Gastrocnemius medialis (tissue), 4 donors: Measurements from ENCODE around the gene EPB41L4B. TPM values are rescaled to one million over a fixed set of nuclear protein-coding genes. Genes with fewer than 3 reads are reported as not detected.

Experiments used
- ATAC-seq, 2 donors: fragments of 150-250 bp; one replicate each; pipeline ENCODE4 v1.9.1; 2016
- DNase-seq, 2 donors: peaks; one replicate each; pipeline ENCODE4 v3.0.0-alpha.2; 2019
- H3K27ac ChIP-seq, 4 donors: fragments of 200-600 bp; sonication (generic); 1 replicate in 1 of 4; 2 replicates in 3 of 4; pipeline ENCODE4 v1.5.1; 2016 to 2018; ENCODE audit warnings: mild to moderate bottlenecking in 2 of 4, moderate library complexity in 1 of 4
- H3K27me3 ChIP-seq, 3 donors: fragments of 200-600 bp; sonication (generic) in 2 of 3; 1 replicate in 1 of 3; 2 replicates in 2 of 3; pipeline versions ENCODE4 v1.5.1 to v1.6.0; 2016 to 2019; ENCODE audit warnings: mild to moderate bottlenecking in 1 of 3, moderate library complexity in 1 of 3
- H3K36me3 ChIP-seq, 2 donors: fragments of 200-600 bp; sonication (generic) in 1 of 2; one replicate each; pipeline ENCODE4 v1.5.1; 2017 to 2018
- H3K4me1 ChIP-seq, 2 donors: fragments of 200-600 bp; sonication (generic) in 1 of 2; one replicate each; pipeline ENCODE4 v1.5.1; 2016 to 2017; ENCODE audit warnings: mild to moderate bottlenecking in 2 of 2
- H3K4me3 ChIP-seq, 4 donors: fragments of 200-600 bp; sonication (generic) in 3 of 4; 1 replicate in 1 of 4; 2 replicates in 3 of 4; pipeline ENCODE4 v1.5.1; 2016 to 2019; ENCODE audit warnings: mild to moderate bottlenecking in 2 of 4
- H3K9me3 ChIP-seq, 3 donors: fragments of 200-600 bp; sonication (generic) in 2 of 3; 1 replicate in 1 of 3; 2 replicates in 2 of 3; pipeline ENCODE4 v1.5.1; 2016 to 2019
- POLR2A ChIP-seq, 2 donors: fragments of 450-650 bp; IDR thresholded peaks; one replicate each; pipeline ENCODE4 v1.6.1; 2017; ENCODE audit warnings: antibody characterized with exemption in 2 of 2, mild to moderate bottlenecking in 2 of 2, moderate library complexity in 2 of 2
- in situ Hi-C, 4 donors: fragments of 200-750 bp; cut with MboI; loops; one replicate each; pipeline versions ENCODE4 v1.15.0 to v1.8.0; 2017; ENCODE audit warnings: low sequenced_read_pairs in 4 of 4
- intact Hi-C: fragments of 100-400 bp; cut with DNase I; formaldehyde crosslinking; loops from one replicate; pipeline ENCODE4 v1.15.1; 2023; ENCODE audit warnings: low total_unique reads
- total RNA-seq, 4 donors: library from RNA; depleted of rRNA; stranded (reverse); fragments of >200 nt; gene quantifications; one replicate each; pipeline versions ENCODE4 v1.1.0 to v1.2.3, GENCODE V29; 2016
- TF ChIP-seq, protein P1 (sequence below), 5 experiments: fragments of 450-650 bp in 3 of 5; fragments of 200-600 bp in 2 of 5; sonication (generic) in 2 of 5; IDR thresholded peaks in 4 of 5; conservative IDR thresholded peaks in 1 of 5; 1 replicate in 4 of 5; 2 replicates in 1 of 5; pipeline ENCODE4 v1.5.1; 2016 to 2019; ENCODE audit warnings: antibody characterized with exemption in 5 of 5, mild to moderate bottlenecking in 3 of 5, moderate library complexity in 3 of 5

Gene EPB41L4B
- total RNA-seq, 4 donors from 2014 or later, result 3.8 to 6.9 (median 6.1) TPM

DNA sequence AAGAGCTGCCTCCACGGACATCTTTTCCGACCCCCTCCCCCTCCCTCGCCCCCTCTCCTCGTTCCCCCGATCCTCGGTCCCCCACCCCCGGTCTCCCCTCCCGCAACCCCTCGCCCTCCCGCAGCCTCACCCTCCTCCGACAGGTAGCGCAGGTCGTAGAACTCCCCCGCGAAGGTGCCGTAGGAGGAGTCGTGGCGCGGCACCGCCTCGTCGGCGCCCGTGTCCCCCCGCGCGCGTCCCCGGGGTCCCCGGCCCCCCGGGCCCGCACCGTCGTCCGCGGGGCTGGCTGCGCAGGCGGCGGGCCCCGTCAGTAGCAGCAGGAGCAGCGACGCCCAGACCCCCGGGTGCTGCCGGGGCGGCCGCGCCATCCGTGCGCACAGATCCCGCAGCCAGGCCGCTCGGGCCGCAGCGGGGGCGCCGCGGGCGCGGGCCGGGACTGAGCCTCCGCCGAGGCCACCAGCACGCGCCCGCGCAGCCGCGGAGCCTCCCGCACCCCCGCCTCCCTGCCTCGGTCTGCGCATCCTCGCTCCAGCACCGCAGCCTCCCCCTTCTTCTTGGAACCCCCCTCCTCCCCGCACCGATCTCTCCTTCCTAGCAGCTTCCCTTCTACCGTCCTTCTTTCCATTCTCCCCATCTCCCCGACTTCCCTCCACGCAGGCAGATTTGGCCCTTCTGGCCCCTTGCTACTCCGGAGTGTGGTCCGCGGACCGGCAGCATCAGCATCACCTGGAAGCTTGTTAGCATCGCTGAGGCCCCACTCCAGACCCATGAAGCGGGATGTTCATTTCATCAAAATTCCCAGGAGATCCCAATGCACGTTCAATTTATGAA, 153.9 kb downstream of the EPB41L4B start, which contains the start of gene FRRS1L:
Gene FRRS1L, minus strand, starts transcription at position 479 of the 831 bp plus-strand sequence. Its CDS starts 111 bp downstream, at position 368.
- Histone ChIP-seq H3K27me3 (peaks cover 11 to 26% (median 19%) of the 10 kb centered on the region in 3 donors), H3K4me3 (no peak within 1 kb of the TSS), H3K27ac (no peak within 1 kb of the TSS), H3K9me3 (no peaks in the 10 kb centered on the region), H3K4me1 (no peaks in the 10 kb centered on the region), H3K36me3 (no peaks in the 10 kb centered on the region)
- no peak for DNase-seq
- in situ Hi-C loops (no loop called here), intact Hi-C loops (no loop called here)
- TF ChIP-seq POLR2A (IDR thresholded peaks at IDR 0.05), result no peak
- TF ChIP-seq, protein P1, sequence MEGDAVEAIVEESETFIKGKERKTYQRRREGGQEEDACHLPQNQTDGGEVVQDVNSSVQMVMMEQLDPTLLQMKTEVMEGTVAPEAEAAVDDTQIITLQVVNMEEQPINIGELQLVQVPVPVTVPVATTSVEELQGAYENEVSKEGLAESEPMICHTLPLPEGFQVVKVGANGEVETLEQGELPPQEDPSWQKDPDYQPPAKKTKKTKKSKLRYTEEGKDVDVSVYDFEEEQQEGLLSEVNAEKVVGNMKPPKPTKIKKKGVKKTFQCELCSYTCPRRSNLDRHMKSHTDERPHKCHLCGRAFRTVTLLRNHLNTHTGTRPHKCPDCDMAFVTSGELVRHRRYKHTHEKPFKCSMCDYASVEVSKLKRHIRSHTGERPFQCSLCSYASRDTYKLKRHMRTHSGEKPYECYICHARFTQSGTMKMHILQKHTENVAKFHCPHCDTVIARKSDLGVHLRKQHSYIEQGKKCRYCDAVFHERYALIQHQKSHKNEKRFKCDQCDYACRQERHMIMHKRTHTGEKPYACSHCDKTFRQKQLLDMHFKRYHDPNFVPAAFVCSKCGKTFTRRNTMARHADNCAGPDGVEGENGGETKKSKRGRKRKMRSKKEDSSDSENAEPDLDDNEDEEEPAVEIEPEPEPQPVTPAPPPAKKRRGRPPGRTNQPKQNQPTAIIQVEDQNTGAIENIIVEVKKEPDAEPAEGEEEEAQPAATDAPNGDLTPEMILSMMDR (IDR thresholded peaks at IDR 0.05 in 4 of 5, conservative IDR thresholded peaks at IDR 0.05 in 1 of 5), result no peak
- ATAC-seq, result no peak

DNA sequence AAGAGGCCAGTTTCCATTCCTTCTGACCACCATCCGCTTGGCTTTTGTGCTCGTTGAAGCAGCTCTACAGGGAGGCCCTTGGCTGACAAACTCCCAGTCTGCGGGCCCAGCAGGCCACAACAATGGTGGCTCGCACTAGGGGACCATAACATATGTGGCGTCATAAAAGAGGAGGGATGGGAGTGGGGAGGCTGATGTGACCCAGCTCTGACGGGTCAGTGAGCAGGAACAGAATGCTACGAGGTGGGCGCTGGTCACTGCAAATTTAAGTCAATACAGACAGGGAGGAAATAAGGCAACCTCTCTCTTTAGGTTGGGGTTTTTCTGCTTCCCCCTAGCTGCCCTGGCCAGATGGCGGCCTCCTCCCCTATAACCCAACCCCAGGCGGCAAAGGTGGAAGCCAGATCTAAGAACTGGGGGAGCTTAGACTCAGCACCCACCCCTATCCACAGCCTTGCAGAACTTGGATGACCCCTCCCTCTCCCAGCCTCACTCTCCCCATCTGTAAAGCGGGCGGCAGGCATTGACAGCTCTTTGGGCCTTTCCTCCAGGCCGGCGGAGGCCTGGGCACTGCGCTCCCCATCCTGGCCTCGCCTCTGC, 154.6 kb downstream of the EPB41L4B start:
- H3K27me3 ChIP-seq, result peaks cover 11 to 26% (median 19%) of the 10 kb centered on the region in 3 donors
- intact Hi-C loops, result no loop called here

DNA sequence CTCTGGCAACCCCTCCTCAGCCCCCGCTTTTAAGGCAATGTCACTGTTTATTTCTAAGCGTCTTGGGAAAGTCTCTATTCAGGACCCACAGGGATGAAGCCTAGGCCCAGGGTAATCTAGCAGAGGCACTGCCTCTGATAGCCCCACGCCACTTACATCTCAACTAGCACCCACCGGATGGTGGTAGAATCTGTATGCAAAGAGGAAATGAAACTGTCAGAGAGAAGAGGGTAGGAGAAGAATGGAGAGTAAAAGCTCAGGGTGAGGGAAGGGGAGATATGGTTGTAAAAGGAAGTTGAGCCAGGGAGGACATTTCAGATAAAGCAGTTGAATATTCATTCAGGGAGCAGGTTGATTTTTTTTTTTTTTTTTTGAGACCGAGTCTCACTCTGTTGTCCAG, 156.8 kb downstream of the EPB41L4B start:
- intact Hi-C loops, result no loop called here
- in situ Hi-C loops, result no loop called here
- H3K36me3 ChIP-seq, result no peaks in the 10 kb centered on the region
- H3K9me3 ChIP-seq, result no peaks in the 10 kb centered on the region
- no peak for DNase-seq
- no peak overlapping the region for H3K27ac ChIP-seq
- peaks cover 11 to 21% (median 19%) of the 10 kb centered on the region in 3 donors for H3K27me3 ChIP-seq
- H3K4me1 ChIP-seq, result no peaks in the 10 kb centered on the region
- ATAC-seq, result no peak
- H3K4me3 ChIP-seq, result no peak overlapping the region
- no peak for TF ChIP-seq POLR2A (IDR thresholded peaks at IDR 0.05)
- TF ChIP-seq, protein P1 (IDR thresholded peaks at IDR 0.05 in 4 of 5, conservative IDR thresholded peaks at IDR 0.05 in 1 of 5), result no peak

More for the DNA sequence above, 154.6 kb downstream of the EPB41L4B start:
- in situ Hi-C loops, result no loop called here
- ATAC-seq, result no peak
- Histone ChIP-seq H3K4me3 (no peak overlapping the region), H3K9me3 (no peaks in the 10 kb centered on the region), H3K4me1 (no peaks in the 10 kb centered on the region), H3K27ac (no peak overlapping the region), H3K36me3 (no peaks in the 10 kb centered on the region)
- DNase-seq, result no peak
- TF ChIP-seq POLR2A (IDR thresholded peaks at IDR 0.05), result no peak
- TF ChIP-seq, protein P1 (IDR thresholded peaks at IDR 0.05 in 4 of 5, conservative IDR thresholded peaks at IDR 0.05 in 1 of 5), result no peak

DNA sequence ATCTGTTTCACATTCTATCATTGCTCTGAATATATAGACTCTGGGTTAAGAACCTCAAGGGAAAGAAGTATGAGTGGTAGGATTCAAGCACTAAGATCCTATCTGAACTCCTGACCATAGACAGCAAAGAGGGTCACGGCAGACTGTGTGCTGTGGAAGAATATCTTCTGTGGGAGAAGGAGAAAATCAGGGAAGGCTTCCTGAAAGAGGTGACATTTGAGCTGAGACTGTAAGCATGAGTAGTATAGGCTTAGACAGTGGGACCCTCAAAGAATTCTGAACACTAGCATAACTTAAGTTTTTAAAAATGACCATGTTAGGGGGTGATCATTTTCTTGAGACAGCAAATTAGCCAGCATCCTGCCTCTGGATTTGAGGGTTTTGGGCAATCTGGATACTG, 157.7 kb downstream of the EPB41L4B start:
- H3K4me3 ChIP-seq, result no peak overlapping the region
- H3K36me3 ChIP-seq, result no peaks in the 10 kb centered on the region
- H3K27ac ChIP-seq, result no peak overlapping the region
- TF ChIP-seq, protein P1 (IDR thresholded peaks at IDR 0.05 in 4 of 5, conservative IDR thresholded peaks at IDR 0.05 in 1 of 5), result no peak
- no peak for TF ChIP-seq POLR2A (IDR thresholded peaks at IDR 0.05)
- peaks cover 11 to 18% (median 17%) of the 10 kb centered on the region in 3 donors for H3K27me3 ChIP-seq
- no peaks in the 10 kb centered on the region for H3K9me3 ChIP-seq
- ATAC-seq (no peak), DNase-seq (no peak)
- in situ Hi-C loops, result no loop called here
- H3K4me1 ChIP-seq, result no peaks in the 10 kb centered on the region
- intact Hi-C loops, result no loop called here
